M059J (cell line): ENCODE data around the gene HOXA10. TPM values are rescaled to one million over a fixed set of nuclear protein-coding genes. Genes with fewer than 3 reads are reported as not detected.

Source experiments
- total RNA-seq: library from RNA; depleted of rRNA; stranded (reverse); fragments of >200 nt; shearing (Covaris generic); gene quantifications from 2 replicates; pipeline ENCODE4 v1.2.3, GENCODE V29; 2014; rRNA removed

Gene HOXA10
- total RNA-seq, 1 experiment from 2014 or later: 16.7 TPM

Other genes starting within 250 kb of the HOXA10 start
- 8.2 and 9.1 TPM in 2 replicates for gene HOXA1, start 78.3 kb downstream of the HOXA10 start, total RNA-seq
- gene HOXA2, start 71.6 kb downstream of the HOXA10 start, total RNA-seq: 1.7 and 2.2 TPM in 2 replicates
- gene HOXA4, start 43.6 kb downstream of the HOXA10 start, total RNA-seq: 4.9 and 5.8 TPM in 2 replicates
- gene HOXA5, start 30.6 kb downstream of the HOXA10 start, total RNA-seq: 0.69 and 3.0 TPM in 2 replicates
- 3.7 TPM in 1 of 2 replicates, not detected in the other for gene HOXA6, start 26.5 kb downstream of the HOXA10 start, total RNA-seq
- 0.86 and 8.6 TPM in 2 replicates for gene HOXA3, start 21.7 kb downstream of the HOXA10 start, total RNA-seq
- 3.7 and 4.6 TPM in 2 replicates for gene HOXA7, start 17.6 kb downstream of the HOXA10 start, total RNA-seq
- 66.1 and 66.8 TPM in 2 replicates for gene HOXA9, start 8.8 kb downstream of the HOXA10 start, total RNA-seq
- 0.79 and 1.1 TPM in 2 replicates for gene HOXA11, start 10.9 kb upstream of the HOXA10 start, total RNA-seq
- 1.4 and 3.4 TPM in 2 replicates for gene HOXA13, start 25.8 kb upstream of the HOXA10 start, total RNA-seq
- gene EVX1, start 68.5 kb upstream of the HOXA10 start, total RNA-seq: not detected in 2 replicates